PC-9 (cell line): Measurements from ENCODE around the gene IFI27L1.

Experiments used
- EZH2 ChIP-seq: fragments of 200-600 bp; sonication (generic); IDR thresholded peaks from 2 replicates; pipeline ENCODE4 v1.8.0; 2017; ENCODE audit warnings: antibody characterized with exemption, low read depth
- TF ChIP-seq, protein P1 (sequence below): fragments of 200-600 bp; sonication (generic); conservative IDR thresholded peaks from 2 replicates; pipeline ENCODE4 v1.6.1; 2017; ENCODE audit warnings: mixed run types, antibody characterized with exemption, mild to moderate bottlenecking, moderate library complexity

DNA sequence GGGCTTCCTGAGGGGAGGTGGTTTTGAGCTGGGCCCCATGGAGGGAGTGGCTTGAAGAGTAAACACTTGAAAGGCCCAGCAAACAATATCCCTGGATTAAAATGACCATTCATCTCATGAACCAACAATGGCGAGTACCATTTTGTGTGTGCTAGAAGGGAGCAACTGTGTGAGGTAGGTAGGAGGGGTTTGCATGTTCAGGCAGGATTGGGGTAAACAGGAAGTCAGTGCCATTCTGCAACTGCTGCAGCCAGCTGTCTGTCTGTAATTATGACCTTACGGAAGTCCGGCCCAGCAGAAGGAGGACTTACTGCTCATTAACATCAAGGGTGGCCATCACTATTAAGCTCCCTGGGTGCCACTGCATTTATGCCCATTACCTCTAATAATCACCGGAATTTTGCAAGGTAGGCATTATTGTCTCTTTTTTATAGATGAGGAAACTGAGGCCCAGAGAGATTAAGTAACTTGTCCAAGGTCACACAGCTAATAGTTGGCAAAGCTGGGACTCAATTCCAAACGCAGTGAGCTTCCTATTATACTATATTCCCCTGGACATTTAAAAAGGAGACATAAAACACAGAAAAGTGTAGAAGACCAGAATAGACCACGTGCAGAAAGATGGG, 64.9 kb downstream of the IFI27L1 start:
- TF ChIP-seq, protein P1, sequence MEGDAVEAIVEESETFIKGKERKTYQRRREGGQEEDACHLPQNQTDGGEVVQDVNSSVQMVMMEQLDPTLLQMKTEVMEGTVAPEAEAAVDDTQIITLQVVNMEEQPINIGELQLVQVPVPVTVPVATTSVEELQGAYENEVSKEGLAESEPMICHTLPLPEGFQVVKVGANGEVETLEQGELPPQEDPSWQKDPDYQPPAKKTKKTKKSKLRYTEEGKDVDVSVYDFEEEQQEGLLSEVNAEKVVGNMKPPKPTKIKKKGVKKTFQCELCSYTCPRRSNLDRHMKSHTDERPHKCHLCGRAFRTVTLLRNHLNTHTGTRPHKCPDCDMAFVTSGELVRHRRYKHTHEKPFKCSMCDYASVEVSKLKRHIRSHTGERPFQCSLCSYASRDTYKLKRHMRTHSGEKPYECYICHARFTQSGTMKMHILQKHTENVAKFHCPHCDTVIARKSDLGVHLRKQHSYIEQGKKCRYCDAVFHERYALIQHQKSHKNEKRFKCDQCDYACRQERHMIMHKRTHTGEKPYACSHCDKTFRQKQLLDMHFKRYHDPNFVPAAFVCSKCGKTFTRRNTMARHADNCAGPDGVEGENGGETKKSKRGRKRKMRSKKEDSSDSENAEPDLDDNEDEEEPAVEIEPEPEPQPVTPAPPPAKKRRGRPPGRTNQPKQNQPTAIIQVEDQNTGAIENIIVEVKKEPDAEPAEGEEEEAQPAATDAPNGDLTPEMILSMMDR: no peak
- TF ChIP-seq EZH2: no peak
